Neural cell (in vitro differentiated cells): ENCODE data around the gene MCTP2.

Experiments used
- CTCF ChIP-seq: fragments of 450-650 bp; IDR thresholded peaks from 2 replicates; pipeline ENCODE4 v1.5.1; 2014; ENCODE audit warnings: antibody characterized with exemption, mild to moderate bottlenecking, moderate library complexity; ENCODE audit not compliant: poor library complexity, severe bottlenecking
- EZH2 ChIP-seq: fragments of 200-600, 300-800 bp; shearing (Covaris generic), sonication (generic); IDR thresholded peaks from 2 replicates; pipeline ENCODE4 v1.6.1; 2014; ENCODE audit warnings: antibody characterized with exemption, low read length, borderline replicate concordance, mild to moderate bottlenecking; ENCODE audit not compliant: insufficient read depth, poor library complexity, severe bottlenecking
- POLR2AphosphoS5 ChIP-seq: IDR thresholded peaks from 2 replicates; pipeline ENCODE4 v1.6.1; 2012
- RAD21 ChIP-seq: fragments of 450-650 bp; conservative IDR thresholded peaks from 2 replicates; pipeline ENCODE4 v1.6.1; 2014; ENCODE audit warnings: antibody characterized with exemption, mild to moderate bottlenecking, moderate library complexity

- TF ChIP-seq EZH2 (no peak), CTCF (no peak), POLR2AphosphoS5 (no peak), RAD21 (no peak)
These were observed 116.7 kb downstream of the MCTP2 start for GRCh38 chr15:94348084-94348483.
